ENCODE results near the gene NUDT1. TPM values are rescaled to one million over a fixed set of nuclear protein-coding genes. Genes with fewer than 3 reads are reported as not detected.

Gene NUDT1
- total RNA-seq, 5 donors from 2014 or later (not counting 1 experiment from before 2014, with no cell fraction given): 12.0 to 29.7 (median 21.4) TPM

GRCh38 chr7:2201128-2201527, 40.9 kb upstream of the NUDT1 start:
- H3K4me3 Mint-ChIP-seq: no peak overlapping the region
- Histone ChIP-seq H3K9me3 (no peaks in the 10 kb centered on the region), H3K27me3 (replicated peaks in 1 of 2; ENCODE audit: control insufficient read depth in 2 of 2, extremely low read depth in 1 of 2, insufficient read depth in 2 of 2, low read length in 1 of 2) (no peaks in the 10 kb centered on the region), H3K4me3 (ENCODE audit: control insufficient read depth in 1 of 2, extremely low read depth in 1 of 2, low read length in 1 of 2) (no peak overlapping the region), H3K4me1 (ENCODE audit: control insufficient read depth in 1 of 2, extremely low read depth in 1 of 2, insufficient read depth in 2 of 2, low read length in 2 of 2) (no peaks in the 10 kb centered on the region), H3K36me3 (ENCODE audit: control insufficient read depth in 2 of 2, extremely low read depth in 1 of 2, insufficient read depth in 1 of 2, low read length in 1 of 2) (peaks cover 13 to 20% of the 10 kb centered on the region in 2 donors), H3K27ac (ENCODE audit: low read length) (no peak overlapping the region)
- CTCF ChIA-PET: interaction anchor here (0.6 to 0.7 kb wide), 2 partner anchors 233 to 250 kb away, joined by 3 to 5 read pairs; no protein-coding TSS in a partner anchor
- DNase-seq (no peak), ATAC-seq (replicated peaks in 1 of 4) (no peak)
- H3K27me3 Mint-ChIP-seq: no peaks in the 10 kb centered on the region
- H3K4me1 Mint-ChIP-seq: no peaks in the 10 kb centered on the region
- no peaks in the 10 kb centered on the region for H3K9me3 Mint-ChIP-seq
- WGBS (ENCODE audit: insufficient coverage): 94% methylated on average over 7 of the region's 10 CpGs
- peaks cover 35% of the 10 kb centered on the region for H3K36me3 Mint-ChIP-seq
- POLR2A ChIA-PET: interaction anchor here in 1 of 2 donors (0.5 kb wide), 1 partner anchor 589 kb away, joined by 5 read pairs; no protein-coding TSS in a partner anchor
- no peak overlapping the region for H3K27ac Mint-ChIP-seq

- Mint-ChIP-seq H3K4me3 (no peak overlapping the region), H3K4me1 (no peaks in the 10 kb centered on the region), H3K27ac (no peak overlapping the region), H3K27me3 (no peaks in the 10 kb centered on the region), H3K9me3 (no peaks in the 10 kb centered on the region), H3K36me3 (peaks cover 31% of the 10 kb centered on the region)
- Histone ChIP-seq H3K9me3 (no peaks in the 10 kb centered on the region), H3K36me3 (ENCODE audit: control insufficient read depth in 2 of 2, extremely low read depth in 1 of 2, insufficient read depth in 1 of 2, low read length in 1 of 2) (peaks cover 12 to 15% of the 10 kb centered on the region in 2 donors), H3K4me1 (ENCODE audit: control insufficient read depth in 1 of 2, extremely low read depth in 1 of 2, insufficient read depth in 2 of 2, low read length in 2 of 2) (no peaks in the 10 kb centered on the region), H3K27me3 (replicated peaks in 1 of 2; ENCODE audit: control insufficient read depth in 2 of 2, extremely low read depth in 1 of 2, insufficient read depth in 2 of 2, low read length in 1 of 2) (no peaks in the 10 kb centered on the region), H3K4me3 (ENCODE audit: control insufficient read depth in 1 of 2, extremely low read depth in 1 of 2, low read length in 1 of 2) (no peak overlapping the region), H3K27ac (ENCODE audit: low read length) (no peak overlapping the region)
- ATAC-seq (replicated peaks in 1 of 4) (no peak), DNase-seq (no peak)
- ChIA-PET POLR2A (interaction anchor here in 1 of 2 donors (0.5 kb wide), 1 partner anchor 589 kb away, joined by 5 read pairs; no protein-coding TSS in a partner anchor), CTCF (interaction anchor here in 1 of 2 donors (0.6 kb wide), 1 partner anchor 233 kb away, joined by 3 read pairs; no protein-coding TSS in a partner anchor)
- 96% methylated on average over 25 of the region's 31 CpGs for WGBS (ENCODE audit: insufficient coverage)
Observed at GRCh38 chr7:2201686-2202360, 40.2 kb upstream of the NUDT1 start.

- ChIA-PET CTCF (no interaction called here), POLR2A (no interaction called here)
- whole genome bisulfite sequencing (ENCODE audit: insufficient coverage): 90% methylated on average over 13 of the region's 14 CpGs
- Mint-ChIP-seq H3K27me3 (no peaks in the 10 kb centered on the region), H3K36me3 (peaks cover 30% of the 10 kb centered on the region), H3K9me3 (no peaks in the 10 kb centered on the region), H3K27ac (no peak overlapping the region), H3K4me3 (no peak overlapping the region), H3K4me1 (no peaks in the 10 kb centered on the region)
- Histone ChIP-seq H3K36me3 (ENCODE audit: control insufficient read depth in 2 of 2, extremely low read depth in 1 of 2, insufficient read depth in 1 of 2, low read length in 1 of 2) (peaks cover 14 to 15% of the 10 kb centered on the region in 2 donors), H3K4me3 (ENCODE audit: control insufficient read depth in 1 of 2, extremely low read depth in 1 of 2, low read length in 1 of 2) (no peak overlapping the region), H3K27ac (ENCODE audit: low read length) (no peak overlapping the region), H3K4me1 (ENCODE audit: control insufficient read depth in 1 of 2, extremely low read depth in 1 of 2, insufficient read depth in 2 of 2, low read length in 2 of 2) (no peaks in the 10 kb centered on the region), H3K27me3 (replicated peaks in 1 of 2; ENCODE audit: control insufficient read depth in 2 of 2, extremely low read depth in 1 of 2, insufficient read depth in 2 of 2, low read length in 1 of 2) (no peaks in the 10 kb centered on the region), H3K9me3 (no peaks in the 10 kb centered on the region)
- ATAC-seq (replicated peaks in 1 of 4) (no peak), DNase-seq (no peak)
Observed at GRCh38 chr7:2202361-2202761, 39.7 kb upstream of the NUDT1 start.

GRCh38 chr7:2202901-2203765, 38.9 kb upstream of the NUDT1 start:
- H3K9me3 Mint-ChIP-seq: no peaks in the 10 kb centered on the region
- ATAC-seq (replicated peaks in 1 of 4) (no peak), DNase-seq (no peak)
- H3K4me1 ChIP-seq (ENCODE audit: control insufficient read depth in 1 of 2, extremely low read depth in 1 of 2, insufficient read depth in 2 of 2, low read length in 2 of 2): no peaks in the 10 kb centered on the region
- WGBS (ENCODE audit: insufficient coverage): 89% methylated on average over 13 of the region's 20 CpGs
- ChIA-PET POLR2A (no interaction called here), CTCF (no interaction called here)
- no peaks in the 10 kb centered on the region for H3K27me3 ChIP-seq (replicated peaks in 1 of 2; ENCODE audit: control insufficient read depth in 2 of 2, extremely low read depth in 1 of 2, insufficient read depth in 2 of 2, low read length in 1 of 2)
- no peak overlapping the region for H3K27ac Mint-ChIP-seq
- H3K27me3 Mint-ChIP-seq: no peaks in the 10 kb centered on the region
- no peaks in the 10 kb centered on the region for H3K4me1 Mint-ChIP-seq
- H3K36me3 Mint-ChIP-seq: peaks cover 33% of the 10 kb centered on the region
- H3K27ac ChIP-seq (ENCODE audit: low read length): no peak overlapping the region
- H3K36me3 ChIP-seq (ENCODE audit: control insufficient read depth in 2 of 2, extremely low read depth in 1 of 2, insufficient read depth in 1 of 2, low read length in 1 of 2): peaks cover 14 to 22% of the 10 kb centered on the region in 2 donors
- H3K9me3 ChIP-seq: no peaks in the 10 kb centered on the region
- H3K4me3 Mint-ChIP-seq: no peak overlapping the region
- H3K4me3 ChIP-seq (ENCODE audit: control insufficient read depth in 1 of 2, extremely low read depth in 1 of 2, low read length in 1 of 2): no peak overlapping the region

GRCh38 chr7:2203766-2204300, 38.2 kb upstream of the NUDT1 start:
- DNase-seq (no peak), ATAC-seq (replicated peaks in 1 of 4) (no peak)
- no peaks in the 10 kb centered on the region for H3K9me3 Mint-ChIP-seq
- ChIA-PET CTCF (no interaction called here), POLR2A (no interaction called here)
- no peak overlapping the region for H3K27ac ChIP-seq (ENCODE audit: low read length)
- WGBS (ENCODE audit: insufficient coverage): 86% methylated on average over 7 of the region's 13 CpGs
- H3K4me1 ChIP-seq (ENCODE audit: control insufficient read depth in 1 of 2, extremely low read depth in 1 of 2, insufficient read depth in 2 of 2, low read length in 2 of 2): no peaks in the 10 kb centered on the region
- peaks cover 14 to 27% of the 10 kb centered on the region in 2 donors for H3K36me3 ChIP-seq (ENCODE audit: control insufficient read depth in 2 of 2, extremely low read depth in 1 of 2, insufficient read depth in 1 of 2, low read length in 1 of 2)
- H3K27me3 Mint-ChIP-seq: no peaks in the 10 kb centered on the region
- H3K4me1 Mint-ChIP-seq: no peaks in the 10 kb centered on the region
- H3K4me3 Mint-ChIP-seq: no peak overlapping the region
- H3K27ac Mint-ChIP-seq: no peak overlapping the region
- peaks cover 40% of the 10 kb centered on the region for H3K36me3 Mint-ChIP-seq
- H3K27me3 ChIP-seq (replicated peaks in 1 of 2; ENCODE audit: control insufficient read depth in 2 of 2, extremely low read depth in 1 of 2, insufficient read depth in 2 of 2, low read length in 1 of 2): no peaks in the 10 kb centered on the region
- no peaks in the 10 kb centered on the region for H3K9me3 ChIP-seq
- no peak overlapping the region for H3K4me3 ChIP-seq (ENCODE audit: control insufficient read depth in 1 of 2, extremely low read depth in 1 of 2, low read length in 1 of 2)

- H3K36me3 ChIP-seq (ENCODE audit: control insufficient read depth in 2 of 2, extremely low read depth in 1 of 2, insufficient read depth in 1 of 2, low read length in 1 of 2): peaks cover 8 to 28% of the 10 kb centered on the region in 2 donors
- no peaks in the 10 kb centered on the region for H3K4me1 ChIP-seq (ENCODE audit: control insufficient read depth in 1 of 2, extremely low read depth in 1 of 2, insufficient read depth in 2 of 2, low read length in 2 of 2)
- H3K27ac ChIP-seq (ENCODE audit: low read length): no peak overlapping the region
- no peaks in the 10 kb centered on the region for H3K9me3 ChIP-seq
- peaks cover 38% of the 10 kb centered on the region for H3K36me3 Mint-ChIP-seq
- ChIA-PET CTCF (no interaction called here), POLR2A (no interaction called here)
- H3K27me3 Mint-ChIP-seq: no peaks in the 10 kb centered on the region
- DNase-seq (no peak), ATAC-seq (replicated peaks in 1 of 4) (no peak)
- no peak overlapping the region for H3K4me3 Mint-ChIP-seq
- H3K4me1 Mint-ChIP-seq: no peaks in the 10 kb centered on the region
- no peak overlapping the region for H3K27ac Mint-ChIP-seq
- WGBS (ENCODE audit: insufficient coverage): 98% methylated on average over 10 of the region's 11 CpGs
- no peak overlapping the region for H3K4me3 ChIP-seq (ENCODE audit: control insufficient read depth in 1 of 2, extremely low read depth in 1 of 2, low read length in 1 of 2)
- H3K9me3 Mint-ChIP-seq: no peaks in the 10 kb centered on the region
- no peaks in the 10 kb centered on the region for H3K27me3 ChIP-seq (replicated peaks in 1 of 2; ENCODE audit: control insufficient read depth in 2 of 2, extremely low read depth in 1 of 2, insufficient read depth in 2 of 2, low read length in 1 of 2)
Observed at GRCh38 chr7:2204446-2204845, 37.6 kb upstream of the NUDT1 start.
